Myocyte (in vitro differentiated cells): ENCODE data around the gene EYA2. TPM values are rescaled to one million over a fixed set of nuclear protein-coding genes. Genes with fewer than 3 reads are reported as not detected.

ENCODE experiments used
- DNase-seq: peaks from one replicate; pipeline ENCODE4 v3.0.0-alpha.2; 2012; ENCODE audit warnings: low read depth
- total RNA-seq: library from RNA; depleted of rRNA; stranded (reverse); fragments of >200 nt; gene quantifications from 2 replicates; pipeline ENCODE4 v1.2.3, GENCODE V29; 2014

EYA2 gene
- total RNA-seq, 1 donor from 2014 or later, result not detected

- no peak for DNase-seq
Observed at GRCh38 chr20:47217482-47218446, 323.1 kb downstream of the EYA2 start.

DNA sequence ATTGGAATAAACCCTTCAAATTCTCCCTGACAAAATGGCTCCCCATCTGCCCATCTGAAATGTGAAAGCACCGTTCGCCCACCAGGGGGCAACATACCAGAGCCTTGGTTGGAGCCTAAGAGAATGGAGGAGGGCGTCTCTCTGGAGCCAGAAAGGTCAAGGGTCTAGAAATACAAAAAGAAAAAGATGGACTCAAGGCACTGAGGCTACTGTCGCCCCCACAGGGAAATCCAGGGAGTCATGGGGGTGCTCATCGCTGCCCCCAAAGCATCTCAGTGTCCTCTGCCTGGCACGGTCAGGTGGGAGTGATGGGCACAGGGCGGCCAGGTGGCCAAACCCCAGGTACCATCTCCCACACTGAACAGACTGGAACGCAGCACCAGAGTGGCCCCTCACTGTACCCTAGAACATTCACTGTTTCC lies 325.5 kb downstream of the EYA2 start:
- DNase-seq, result no peak

DNA sequence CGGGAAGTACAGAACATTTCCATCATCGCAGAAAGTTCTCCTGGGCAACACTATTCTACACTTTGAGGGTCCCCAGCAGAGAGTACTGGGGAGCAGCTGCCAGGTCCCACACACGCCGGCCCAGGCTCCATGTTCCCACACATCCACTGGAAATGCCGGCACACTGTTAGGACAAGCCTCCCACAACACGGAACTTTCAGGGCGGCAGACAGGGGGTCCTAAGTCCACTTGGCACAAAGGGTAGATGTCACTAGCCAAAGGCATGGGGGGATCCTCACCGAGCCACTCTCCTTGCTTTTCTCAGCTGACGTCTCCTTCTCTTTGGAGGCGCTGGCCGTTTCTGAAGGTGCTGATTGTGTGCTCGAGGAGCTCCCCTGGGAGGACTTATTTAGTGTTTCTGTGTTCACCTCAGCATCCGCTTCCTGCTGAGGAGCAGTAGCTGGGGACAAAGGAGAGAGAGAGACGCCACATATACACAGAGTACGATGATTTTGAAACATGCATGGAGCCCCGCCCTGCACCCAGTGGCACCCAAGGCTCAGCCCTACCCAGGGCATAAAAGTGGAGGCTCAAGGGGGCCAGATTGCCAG lies 326.5 kb downstream of the EYA2 start:
- DNase-seq, result no peak

- DNase-seq, result no peak
Observed at GRCh38 chr20:47222468-47223119, 328.0 kb downstream of the EYA2 start.

DNA sequence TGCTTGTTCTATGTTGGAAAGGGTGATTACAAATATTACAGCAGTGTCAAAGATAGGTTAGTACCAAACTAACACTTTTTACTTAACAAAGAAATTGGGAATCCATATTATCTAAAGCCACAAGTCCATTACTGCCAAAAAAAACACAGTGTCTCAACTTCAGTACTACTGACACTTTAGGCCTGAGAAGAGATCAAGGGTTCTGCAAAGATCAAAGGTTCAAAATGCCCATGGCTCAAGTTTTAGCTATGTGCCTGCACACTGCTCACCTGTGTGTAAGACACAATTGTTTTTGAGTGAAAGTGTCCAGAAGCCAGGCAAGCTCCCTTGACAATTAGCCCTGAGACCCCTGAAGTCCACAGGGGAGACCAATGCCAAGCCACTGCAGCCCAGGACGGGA lies 329.3 kb downstream of the EYA2 start:
- no peak for DNase-seq

- peak; percentile 42 for DNase-seq
Observed at GRCh38 chr20:47224300-47224791, 329.7 kb downstream of the EYA2 start.

DNA sequence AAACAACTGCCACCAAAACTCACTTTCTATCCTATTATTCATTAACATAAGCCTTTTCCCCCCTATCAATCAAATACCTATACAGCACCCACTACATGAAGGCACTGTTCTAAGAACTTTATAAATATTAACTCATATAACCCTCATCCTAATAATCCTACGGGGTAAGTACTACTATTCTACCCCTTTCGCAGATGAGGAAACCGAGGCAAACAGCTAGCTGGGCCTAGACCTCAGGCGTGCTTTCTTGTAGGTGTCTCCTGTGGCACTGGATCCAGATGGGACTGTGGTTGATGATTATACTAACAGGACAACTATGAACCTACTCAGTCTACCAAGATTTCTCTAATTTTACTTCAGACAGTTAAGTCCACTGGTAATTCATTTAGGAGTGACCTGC lies 330.2 kb downstream of the EYA2 start:
- no peak for DNase-seq

DNA sequence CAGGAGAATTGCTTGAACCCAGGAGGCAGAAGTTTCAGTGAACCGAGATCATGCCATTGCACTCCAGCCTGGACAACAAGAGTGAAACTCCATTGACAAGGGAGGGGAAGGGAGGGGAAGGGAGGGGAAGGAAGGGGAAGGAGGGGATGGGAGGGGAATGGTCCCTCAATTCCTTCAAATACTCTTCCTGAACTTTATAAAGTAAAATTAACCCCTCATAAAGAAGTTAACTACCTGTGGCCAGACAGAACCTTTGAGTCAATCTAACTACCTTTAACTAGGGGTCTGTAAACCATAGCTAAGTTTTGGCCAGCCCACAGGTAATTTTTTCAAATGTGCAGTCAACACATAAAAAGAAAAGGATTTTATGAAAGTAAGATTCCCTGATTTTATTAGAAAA lies 330.8 kb downstream of the EYA2 start:
- no peak for DNase-seq

DNA sequence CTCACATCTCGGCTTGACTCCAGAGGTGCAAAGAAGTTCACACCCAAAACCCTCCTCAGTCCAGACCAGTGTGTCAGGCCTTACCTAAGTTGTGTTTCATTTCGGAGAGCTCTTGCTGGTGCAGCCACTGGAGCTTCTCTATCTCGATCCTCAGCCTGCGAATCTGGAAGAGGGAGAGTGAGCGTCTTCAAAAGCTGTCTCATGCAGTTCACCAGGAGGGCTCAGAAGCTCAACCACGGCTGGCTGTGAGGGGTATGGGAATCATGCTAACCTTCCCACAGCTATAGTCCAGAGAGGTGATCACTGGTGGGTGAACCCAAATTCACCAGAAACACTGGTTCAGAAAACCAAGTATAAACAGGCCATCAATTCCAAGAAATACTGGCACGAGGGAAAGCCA lies 332.5 kb downstream of the EYA2 start:
- DNase-seq, result no peak

GRCh38 chr20:47227576-47227975 lies 332.9 kb downstream of the EYA2 start:
- no peak for DNase-seq

DNA sequence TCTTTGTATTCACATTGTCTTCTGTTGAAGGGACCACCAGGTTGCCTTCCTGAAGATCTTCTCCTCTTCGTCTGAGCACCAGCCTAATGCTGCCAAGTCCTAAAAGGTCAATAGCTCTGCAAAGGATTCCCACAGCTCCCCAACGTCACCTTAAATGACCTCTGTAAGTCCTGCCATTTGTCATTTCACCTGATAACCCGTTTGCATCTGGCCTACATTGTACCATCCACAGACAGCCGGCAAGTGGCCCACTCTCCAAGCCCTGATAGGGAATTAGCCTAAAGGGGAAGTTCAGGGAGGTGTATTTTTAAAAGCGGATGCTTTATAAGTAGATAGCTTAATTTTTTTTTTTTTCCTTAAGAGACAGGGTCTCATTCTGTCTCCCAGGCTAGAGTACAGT lies 334.0 kb downstream of the EYA2 start:
- DNase-seq, result no peak

DNA sequence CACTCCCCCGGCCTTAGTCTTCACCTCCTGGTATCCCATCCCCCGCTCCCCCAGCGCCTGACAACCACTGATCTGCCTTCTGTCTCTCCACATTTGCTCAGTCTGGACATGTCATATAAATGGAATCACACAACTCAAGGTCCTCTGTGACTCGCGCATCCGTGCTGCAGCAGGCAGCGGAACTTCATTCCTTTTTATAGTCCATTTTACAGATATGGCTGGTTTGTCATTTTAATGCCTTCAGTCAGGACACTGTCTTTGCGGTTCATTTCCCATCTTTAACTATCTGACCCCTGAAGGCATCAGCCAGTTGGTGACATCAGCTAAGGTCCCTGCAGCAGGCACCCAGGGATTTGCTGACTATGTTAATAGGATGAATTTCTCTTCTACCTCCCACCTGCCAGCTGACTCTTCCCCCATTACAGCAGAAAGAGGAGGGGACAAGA lies 336.2 kb downstream of the EYA2 start:
- DNase-seq, result peak; percentile 56

- no peak for DNase-seq
Observed at GRCh38 chr20:47231382-47232039, 336.9 kb downstream of the EYA2 start.

- no peak for DNase-seq
Observed at GRCh38 chr20:47232518-47232917, 337.9 kb downstream of the EYA2 start.

- no peak for DNase-seq
Observed at GRCh38 chr20:47233333-47234188, 338.9 kb downstream of the EYA2 start.

- DNase-seq, result no peak
Observed at GRCh38 chr20:47235111-47235510, 340.5 kb downstream of the EYA2 start.

DNA sequence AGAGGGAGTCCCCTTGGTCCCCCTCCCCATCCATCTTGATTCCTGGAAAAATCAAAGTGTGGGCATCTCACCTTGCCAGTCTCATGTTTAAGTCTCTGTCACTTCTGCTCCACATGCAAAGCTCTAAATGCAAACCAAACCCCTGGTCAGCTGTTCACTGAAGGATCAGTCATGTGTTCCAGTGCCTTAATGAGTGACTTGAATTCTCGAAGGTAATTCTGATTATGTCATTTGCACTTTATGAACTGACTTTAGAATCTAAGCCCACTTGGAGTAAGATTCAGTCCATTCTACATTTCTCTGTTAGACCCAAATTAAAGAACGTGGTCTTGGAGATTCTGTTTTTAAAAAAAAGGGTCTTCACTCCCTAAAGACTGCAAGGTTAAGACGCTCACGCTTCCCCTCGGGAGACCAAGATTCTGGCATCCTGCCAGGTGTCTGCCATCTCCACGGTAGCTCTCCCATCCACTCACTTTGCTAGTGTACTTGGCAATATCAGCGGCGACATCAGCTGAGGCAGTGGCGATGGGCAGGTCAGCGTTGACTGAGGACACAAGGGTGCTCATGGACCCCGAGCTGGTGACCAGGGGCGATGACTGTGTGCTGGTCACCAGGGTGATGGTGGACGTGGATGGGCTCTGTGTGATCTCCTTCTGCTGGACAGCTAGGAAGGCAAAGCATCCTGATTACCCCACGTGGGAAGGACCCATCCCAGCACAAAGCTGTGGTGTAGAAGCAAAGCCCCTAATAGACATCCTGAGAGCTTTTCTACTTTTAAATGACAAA lies 341.4 kb downstream of the EYA2 start:
- DNase-seq, result no peak

- no peak for DNase-seq
Observed at GRCh38 chr20:47236639-47236900, 341.9 kb downstream of the EYA2 start.

DNA sequence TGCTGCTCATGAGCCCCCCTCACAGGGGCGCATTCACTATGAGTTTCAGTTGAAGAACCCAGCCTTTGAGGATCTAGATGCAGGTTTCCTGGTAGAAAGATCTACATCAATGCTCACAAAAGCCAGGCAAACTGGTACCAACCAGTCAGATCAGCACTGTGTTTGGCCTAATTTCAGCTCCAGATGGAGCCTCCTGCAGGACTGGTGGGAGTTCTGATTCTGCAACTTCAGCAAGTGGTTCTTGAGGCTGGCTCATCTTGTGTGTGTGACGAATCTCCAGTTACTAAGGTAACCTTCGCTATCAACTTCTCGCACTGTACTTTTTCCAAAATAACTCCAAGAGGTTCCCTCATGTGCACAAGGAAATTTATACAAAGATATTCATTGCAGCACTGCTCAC lies 343.1 kb downstream of the EYA2 start:
- no peak for DNase-seq
